Tongue (tissue), 2 donors: ENCODE results near the gene TIRAP. TPM values are rescaled to one million over a fixed set of nuclear protein-coding genes. Genes with fewer than 3 reads are reported as not detected.

ENCODE experiments used
- DNase-seq: peaks from one replicate; pipeline ENCODE4 v3.0.0-alpha.2; 2015
- total RNA-seq: library from RNA; depleted of rRNA; stranded (reverse); fragments of >200 nt; gene quantifications from one replicate; pipeline ENCODE4 v1.2.3, GENCODE V29; 2014

The TIRAP gene
- total RNA-seq, 1 donor from 2014 or later = 4.5 TPM

DNA sequence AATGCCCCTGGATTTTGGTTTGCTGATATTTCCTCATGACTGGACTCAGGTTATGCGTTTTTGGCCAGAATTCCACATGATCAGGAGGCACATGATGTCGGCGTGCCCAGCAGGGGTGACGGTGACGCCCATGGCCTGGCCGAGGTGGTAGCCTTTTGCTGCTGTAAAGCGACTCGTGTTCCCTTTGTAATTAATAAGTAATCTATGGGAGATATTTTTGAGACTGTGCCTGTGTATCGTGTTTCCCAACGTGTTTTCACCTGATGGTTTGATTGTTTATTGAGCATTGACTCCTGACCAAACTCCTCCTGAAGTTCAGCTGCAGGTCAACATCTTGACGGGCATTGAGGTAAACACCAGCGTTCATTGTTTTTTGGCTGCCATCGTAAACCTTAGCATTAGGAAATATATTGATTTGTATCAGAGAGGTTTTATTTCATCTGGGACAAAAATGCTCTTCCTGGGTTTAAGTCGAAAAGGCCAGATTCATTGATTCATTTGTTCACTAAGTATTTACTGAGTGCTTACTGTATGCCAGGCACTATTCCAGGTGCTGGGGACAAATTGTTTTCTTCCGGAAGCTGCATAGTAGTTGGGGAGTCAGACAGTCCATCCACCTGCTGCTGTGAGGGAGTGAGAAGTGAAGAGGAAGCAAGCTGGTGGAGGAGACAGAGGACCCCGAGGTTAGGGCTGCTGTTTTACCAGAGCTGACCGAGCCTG is 44.5 kb downstream of the TIRAP start:
- no peak for DNase-seq

- no peak for DNase-seq
These were observed 45.1 kb downstream of the TIRAP start for GRCh38 chr11:126328001-126328390.

- DNase-seq = no peak
These were observed 45.6 kb downstream of the TIRAP start for GRCh38 chr11:126328444-126328843.

DNA sequence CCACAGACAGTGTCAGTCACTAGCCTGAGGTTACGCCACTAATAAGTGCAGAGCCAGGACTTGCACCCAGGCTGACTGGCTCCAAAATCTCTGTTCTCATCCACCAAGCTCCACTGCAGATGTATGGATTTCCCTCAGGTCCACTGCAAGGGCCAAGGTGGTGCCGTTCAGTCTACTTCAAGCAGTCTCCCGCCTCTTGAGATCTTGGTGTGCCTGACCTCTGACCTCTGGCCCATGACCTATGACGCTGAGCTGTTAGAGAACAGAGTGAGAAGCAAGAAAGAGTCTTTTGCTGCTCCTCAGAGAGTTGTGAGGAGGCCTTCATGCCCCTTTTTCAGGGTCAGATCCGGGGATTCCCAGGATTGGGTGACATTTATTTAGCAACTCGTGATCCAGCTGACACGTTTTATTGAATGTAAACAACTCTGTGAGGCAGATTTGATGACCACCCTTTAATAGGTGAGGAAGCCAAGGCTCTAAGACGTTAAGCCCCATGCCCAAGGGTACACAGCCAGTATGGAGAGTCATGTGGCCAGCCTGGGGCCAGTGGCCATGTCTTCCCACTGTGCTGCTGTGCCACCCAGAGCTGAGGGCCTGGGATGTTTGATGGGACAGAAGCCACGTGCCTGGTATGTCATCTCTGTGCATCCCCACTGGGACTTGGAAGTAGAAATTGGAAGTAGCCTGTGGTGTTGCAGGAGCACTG is 46.2 kb downstream of the TIRAP start:
- no peak for DNase-seq

DNA sequence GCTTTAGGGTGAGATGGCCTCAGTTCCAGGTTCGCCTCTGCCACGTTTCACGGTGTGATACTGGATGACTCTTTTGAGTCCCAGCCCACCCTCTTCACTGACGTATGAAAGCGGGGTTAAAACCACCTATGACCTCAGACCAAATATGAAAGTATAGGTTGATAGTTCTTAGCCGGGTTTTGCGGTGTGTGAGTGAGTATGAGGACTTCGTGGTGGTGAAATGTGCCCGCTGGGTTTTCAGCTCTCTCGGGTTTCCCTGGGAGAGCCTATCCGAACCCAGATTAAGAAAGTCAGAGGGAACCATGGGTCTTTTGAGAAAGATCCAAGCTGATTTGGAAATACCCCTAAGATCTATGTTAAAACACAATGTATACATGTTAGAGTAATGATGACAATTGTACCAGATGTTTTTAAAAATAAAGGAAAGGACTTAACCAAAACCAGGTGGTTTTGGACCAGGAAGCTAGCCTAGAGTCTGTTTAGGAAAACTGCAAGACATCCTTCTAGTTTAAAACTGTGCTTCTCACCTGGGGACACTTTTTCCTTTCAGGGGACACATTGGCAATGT is 46.8 kb downstream of the TIRAP start:
- DNase-seq = peak; percentile 54

DNA sequence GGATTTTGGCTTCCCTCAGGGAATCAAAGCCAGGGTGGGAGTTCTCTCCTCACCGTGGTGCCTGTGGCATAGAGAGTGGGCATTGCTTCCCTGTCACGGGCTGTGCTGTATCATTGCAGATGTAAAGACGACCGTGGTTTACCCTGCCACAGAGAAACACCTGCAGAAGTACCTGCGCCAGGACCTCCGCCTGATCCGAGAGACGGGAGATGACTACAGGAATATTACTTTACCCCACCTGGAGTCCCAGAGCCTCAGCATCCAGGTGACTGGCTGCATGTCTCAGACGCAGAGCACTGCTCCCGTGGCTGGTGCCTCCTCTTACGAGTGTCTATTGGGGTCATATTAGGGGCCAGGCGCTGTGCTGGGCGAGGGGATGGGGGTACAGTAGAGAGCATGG is 48.4 kb downstream of the TIRAP start:
- DNase-seq = no peak

GRCh38 chr11:126332221-126332711 is 49.4 kb downstream of the TIRAP start:
- peak; percentile 69 for DNase-seq

GRCh38 chr11:126333142-126333541 is 50.2 kb downstream of the TIRAP start:
- no peak for DNase-seq

GRCh38 chr11:126334659-126335462 is 52.0 kb downstream of the TIRAP start:
- DNase-seq = no peak

GRCh38 chr11:126335463-126335760 is 52.5 kb downstream of the TIRAP start:
- no peak for DNase-seq

DNA sequence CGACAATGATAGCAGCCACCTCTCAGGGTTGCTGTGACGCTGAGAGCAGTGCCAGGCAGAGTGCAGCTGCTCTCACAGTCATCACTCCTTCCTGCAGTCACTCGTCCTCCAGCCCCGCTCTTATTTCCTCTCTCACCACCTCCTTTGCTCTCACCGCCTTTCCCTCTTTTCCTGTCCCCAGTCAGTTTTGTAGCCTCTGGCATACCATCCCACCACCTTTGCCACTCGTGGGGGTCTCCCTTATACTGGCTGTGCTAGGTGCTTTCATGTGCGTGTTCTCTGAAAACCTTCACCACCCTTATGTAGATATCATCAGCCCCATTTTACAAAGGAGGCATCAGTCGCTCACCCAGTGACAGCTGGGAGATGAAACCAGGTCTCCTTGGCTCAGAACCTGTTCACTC is 53.2 kb downstream of the TIRAP start:
- DNase-seq = no peak

DNA sequence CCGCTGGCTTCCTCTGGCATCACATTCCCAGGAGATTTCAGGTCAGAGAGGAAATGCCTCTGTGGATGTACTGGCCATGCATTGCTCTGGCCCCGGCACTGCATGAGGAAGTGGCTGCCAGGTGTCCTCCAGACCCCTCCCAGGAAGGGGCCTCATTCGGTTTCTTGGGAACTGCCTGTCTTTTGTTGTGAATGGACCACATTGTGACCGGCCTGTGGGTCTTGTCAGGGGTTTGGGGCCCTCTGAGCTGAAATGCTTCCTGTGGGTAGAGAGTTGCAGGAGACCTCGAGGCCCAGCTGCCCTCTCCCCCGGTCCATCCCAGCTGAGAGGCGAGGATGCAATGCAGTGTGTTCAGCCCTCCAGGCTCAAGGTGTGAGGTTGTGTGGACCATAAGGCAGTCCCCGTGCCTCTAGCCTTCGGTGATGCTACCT is 53.8 kb downstream of the TIRAP start:
- no peak for DNase-seq

DNA sequence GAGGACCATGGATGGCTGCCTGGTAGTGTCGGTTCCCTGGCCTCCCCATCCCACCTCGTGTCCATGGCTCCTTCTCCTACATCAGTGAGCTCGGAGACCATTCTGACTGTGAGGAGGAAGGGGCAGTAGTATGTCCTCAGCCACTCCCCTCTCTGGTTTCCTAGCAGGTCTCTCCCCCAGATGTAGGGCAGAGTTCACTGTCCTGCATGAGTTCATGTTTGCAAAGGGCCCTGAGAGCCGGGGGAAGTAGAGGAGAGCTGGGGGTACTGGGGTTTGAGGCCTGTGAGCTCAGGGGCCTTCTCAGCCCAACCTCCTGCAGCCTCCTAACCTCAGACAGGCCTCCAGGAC is 54.2 kb downstream of the TIRAP start:
- DNase-seq = no peak

GRCh38 chr11:126337474-126338241 is 54.8 kb downstream of the TIRAP start:
- no peak for DNase-seq

GRCh38 chr11:126338346-126339055 is 55.6 kb downstream of the TIRAP start:
- DNase-seq = no peak

GRCh38 chr11:126339073-126339862 is 56.4 kb downstream of the TIRAP start:
- DNase-seq = no peak

DNA sequence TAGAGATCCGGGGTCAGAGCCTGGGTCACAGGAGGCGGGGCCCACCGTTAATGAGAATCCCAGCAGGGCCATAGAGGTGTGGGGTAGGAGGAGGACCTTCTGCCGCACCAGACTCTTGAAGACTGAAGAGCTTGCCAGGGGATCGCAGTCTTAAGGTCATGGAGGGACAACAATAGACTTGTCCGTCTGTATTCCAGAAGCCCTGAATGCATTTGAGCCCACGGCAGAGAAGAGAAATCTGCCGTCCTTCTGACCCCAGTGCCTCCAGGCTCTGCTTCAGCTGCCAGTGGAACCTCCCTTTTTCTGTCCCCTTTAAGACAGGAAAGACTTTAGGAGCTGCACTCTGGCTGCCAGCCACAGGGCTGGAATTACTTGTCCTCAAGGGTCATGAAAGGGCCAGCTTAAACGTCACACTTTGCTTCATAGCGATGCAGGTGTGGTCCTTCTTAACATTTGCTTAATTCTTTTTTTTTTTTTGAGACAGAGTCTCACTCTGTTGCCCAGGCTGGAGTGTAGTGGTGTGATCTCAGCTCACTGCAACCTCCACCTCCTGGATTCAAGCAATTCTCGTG is 57.1 kb downstream of the TIRAP start:
- DNase-seq = peak; percentile 77

GRCh38 chr11:126340960-126341606 is 58.2 kb downstream of the TIRAP start:
- DNase-seq = no peak

- DNase-seq = no peak
These were observed 58.9 kb downstream of the TIRAP start for GRCh38 chr11:126341760-126342161.

- no peak for DNase-seq
These were observed 60.2 kb downstream of the TIRAP start for GRCh38 chr11:126343051-126343450.
